Brain microvascular endothelial cell (primary cell): ENCODE data around the gene TRIP12.

Experiments
- DNase-seq: peaks from one replicate; pipeline ENCODE4 v3.0.0-alpha.2; 2020
- H3K27ac ChIP-seq: fragments of 250-450 bp; sonication (Bioruptor Pico); 2 replicates; pipeline ENCODE4 v1.5.1; 2020; ENCODE audit warnings: mild to moderate bottlenecking, moderate library complexity
- H3K27me3 ChIP-seq: fragments of 250-450 bp; sonication (Bioruptor Pico); replicated peaks from 2 replicates; pipeline ENCODE4 v1.5.1; 2020; ENCODE audit warnings: mild to moderate bottlenecking
- H3K36me3 ChIP-seq: fragments of 250-450 bp; sonication (Bioruptor Pico); replicated peaks from 2 replicates; pipeline ENCODE4 v1.5.1; 2020; ENCODE audit warnings: mild to moderate bottlenecking
- H3K4me3 ChIP-seq: 2 replicates; pipeline ENCODE4 v1.5.1; 2011; ENCODE audit warnings: low read depth, mild to moderate bottlenecking, control low read depth, low read length, moderate library complexity
- in situ Hi-C: cut with HindIII; loops from 2 replicates; pipeline ENCODE4 v1.10.0; 2017; ENCODE audit warnings: low sequenced_read_pairs, low pct_ligation_motif_present
- TF ChIP-seq, protein P1 (sequence below): IDR thresholded peaks from 2 replicates; pipeline ENCODE4 v1.5.1; 2011; ENCODE audit warnings: low read depth, mild to moderate bottlenecking, moderate library complexity, low read length, control low read depth, inconsistent platforms; ENCODE audit errors: missing control alignments

TRIP12 gene

GRCh38 chr2:229879191-229879950 is 42.4 kb downstream of the TRIP12 start:
- H3K27me3 ChIP-seq: no peaks in the 10 kb centered on the region
- DNase-seq: no peak
- H3K36me3 ChIP-seq: peaks cover 24% of the 10 kb centered on the region
- TF ChIP-seq, protein P1, sequence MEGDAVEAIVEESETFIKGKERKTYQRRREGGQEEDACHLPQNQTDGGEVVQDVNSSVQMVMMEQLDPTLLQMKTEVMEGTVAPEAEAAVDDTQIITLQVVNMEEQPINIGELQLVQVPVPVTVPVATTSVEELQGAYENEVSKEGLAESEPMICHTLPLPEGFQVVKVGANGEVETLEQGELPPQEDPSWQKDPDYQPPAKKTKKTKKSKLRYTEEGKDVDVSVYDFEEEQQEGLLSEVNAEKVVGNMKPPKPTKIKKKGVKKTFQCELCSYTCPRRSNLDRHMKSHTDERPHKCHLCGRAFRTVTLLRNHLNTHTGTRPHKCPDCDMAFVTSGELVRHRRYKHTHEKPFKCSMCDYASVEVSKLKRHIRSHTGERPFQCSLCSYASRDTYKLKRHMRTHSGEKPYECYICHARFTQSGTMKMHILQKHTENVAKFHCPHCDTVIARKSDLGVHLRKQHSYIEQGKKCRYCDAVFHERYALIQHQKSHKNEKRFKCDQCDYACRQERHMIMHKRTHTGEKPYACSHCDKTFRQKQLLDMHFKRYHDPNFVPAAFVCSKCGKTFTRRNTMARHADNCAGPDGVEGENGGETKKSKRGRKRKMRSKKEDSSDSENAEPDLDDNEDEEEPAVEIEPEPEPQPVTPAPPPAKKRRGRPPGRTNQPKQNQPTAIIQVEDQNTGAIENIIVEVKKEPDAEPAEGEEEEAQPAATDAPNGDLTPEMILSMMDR: no peak
- H3K27ac ChIP-seq: no peak overlapping the region
- H3K4me3 ChIP-seq: no peak overlapping the region
- in situ Hi-C loops: no loop called here

GRCh38 chr2:229875549-229875948 is 46.3 kb downstream of the TRIP12 start:
- no peak for DNase-seq
- H3K27ac ChIP-seq: no peak overlapping the region
- peaks cover 26% of the 10 kb centered on the region for H3K36me3 ChIP-seq
- in situ Hi-C loops: no loop called here
- TF ChIP-seq, protein P1: no peak
- H3K4me3 ChIP-seq: no peak overlapping the region
- no peaks in the 10 kb centered on the region for H3K27me3 ChIP-seq

- H3K4me3 ChIP-seq: no peak overlapping the region
- TF ChIP-seq, protein P1: no peak
- no peaks in the 10 kb centered on the region for H3K27me3 ChIP-seq
- H3K27ac ChIP-seq: no peak overlapping the region
- peaks cover 25% of the 10 kb centered on the region for H3K36me3 ChIP-seq
- DNase-seq: no peak
- in situ Hi-C loops: no loop called here
Observed at GRCh38 chr2:229874647-229875046, 47.2 kb downstream of the TRIP12 start.

DNA sequence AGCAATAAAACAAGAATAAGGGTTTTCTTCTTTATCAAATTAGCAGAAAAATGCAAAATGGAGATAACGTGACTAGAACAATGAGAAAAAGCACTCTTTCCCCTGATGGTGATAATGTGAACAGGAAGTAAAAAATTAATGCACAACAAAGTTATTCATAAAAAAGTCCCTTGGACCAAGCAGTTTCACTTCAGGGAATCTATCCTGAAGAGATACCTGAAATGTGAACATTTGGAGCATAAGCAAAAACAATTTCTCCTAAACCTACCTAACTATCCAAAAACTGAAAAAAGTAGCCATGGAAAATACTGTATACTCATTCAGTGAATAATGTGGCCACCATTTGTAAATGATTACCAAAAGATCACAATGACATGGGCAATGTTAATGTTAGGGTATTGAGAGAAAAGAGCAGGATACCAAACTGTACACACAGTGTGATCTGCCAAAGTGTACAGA is 48.7 kb downstream of the TRIP12 start:
- Histone ChIP-seq H3K27me3 (no peaks in the 10 kb centered on the region), H3K4me3 (no peak overlapping the region), H3K36me3 (peaks cover 15% of the 10 kb centered on the region), H3K27ac (no peak overlapping the region)
- DNase-seq: no peak
- TF ChIP-seq, protein P1: no peak
- in situ Hi-C loops: no loop called here

GRCh38 chr2:229870903-229871656 is 50.7 kb downstream of the TRIP12 start:
- no peaks in the 10 kb centered on the region for H3K27me3 ChIP-seq
- no peak overlapping the region for H3K4me3 ChIP-seq
- no peak overlapping the region for H3K27ac ChIP-seq
- H3K36me3 ChIP-seq: peaks cover 6% of the 10 kb centered on the region
- DNase-seq: no peak
- in situ Hi-C loops: no loop called here
- TF ChIP-seq, protein P1: no peak
